ENCODE results near the gene UPF3A.
"Not testable (repeated sequence)": the region's sequence is repeated elsewhere in the genome, so short reads cannot be mapped to it uniquely, and the experiment has no call there.

UPF3A gene

GRCh38 chr13:114281351-114282040 lies at the start of gene UPF3A:
TSS of gene UPF3A (plus strand) at chr13:114281601. CDS start at chr13:114281640, 39 bp downstream.
- no peak for FAIRE-seq

GRCh38 chr13:114231886-114232285 lies 49.5 kb upstream of the UPF3A start:
- FAIRE-seq (no peak), DNase-seq (ENCODE audit: low spot score) (no peak)

More at GRCh38 chr13:114281351-114282040, at the start of gene UPF3A:
- DNase-seq (ENCODE audit: low spot score), result peak; percentile 72

GRCh38 chr13:114234266-114234644 lies 47.1 kb upstream of the UPF3A start:
- DNase-seq (ENCODE audit: low spot score) (no peak), FAIRE-seq (no peak)

GRCh38 chr13:114234645-114235421 lies 46.6 kb upstream of the UPF3A start, which contains the start of gene CDC16:
TSS of gene CDC16 (plus strand) at chr13:114234897. CDS start at chr13:114235085, 188 bp downstream.
- peak; percentile 74 for DNase-seq (ENCODE audit: low spot score)
- no peak for FAIRE-seq

GRCh38 chr13:114235697-114236096 lies 45.7 kb upstream of the UPF3A start:
- FAIRE-seq (no peak), DNase-seq (ENCODE audit: low spot score) (no peak)

GRCh38 chr13:114236227-114236626 lies 45.2 kb upstream of the UPF3A start:
- FAIRE-seq, result no peak
- DNase-seq (ENCODE audit: low spot score), result no peak

- DNase-seq (ENCODE audit: low spot score) (no peak), FAIRE-seq (no peak)
These were observed 43.8 kb upstream of the UPF3A start for GRCh38 chr13:114237415-114238112.

- DNase-seq (ENCODE audit: low spot score) (no peak), FAIRE-seq (no peak)
These were observed 39.5 kb upstream of the UPF3A start for GRCh38 chr13:114241918-114242317.

GRCh38 chr13:114243971-114244370 lies 37.4 kb upstream of the UPF3A start:
- FAIRE-seq (no peak), DNase-seq (ENCODE audit: low spot score) (no peak)

GRCh38 chr13:114244637-114245036 lies 36.8 kb upstream of the UPF3A start:
- FAIRE-seq (no peak), DNase-seq (ENCODE audit: low spot score) (no peak)

- no peak for FAIRE-seq
- DNase-seq (ENCODE audit: low spot score), result no peak
These were observed 33.4 kb upstream of the UPF3A start for GRCh38 chr13:114248011-114248410.

- FAIRE-seq (no peak), DNase-seq (ENCODE audit: low spot score) (no peak)
These were observed 32.3 kb upstream of the UPF3A start for GRCh38 chr13:114249077-114249476.

GRCh38 chr13:114251639-114252440 lies 29.6 kb upstream of the UPF3A start:
- FAIRE-seq; DNase-seq (ENCODE audit: low spot score): not testable (repeated sequence)

- no peak for FAIRE-seq
- no peak for DNase-seq (ENCODE audit: low spot score)
These were observed 24.9 kb upstream of the UPF3A start for GRCh38 chr13:114256547-114256946.

- FAIRE-seq, result no peak
- DNase-seq (ENCODE audit: low spot score), result no peak
These were observed 24.4 kb upstream of the UPF3A start for GRCh38 chr13:114257014-114257413.

- no peak for FAIRE-seq
These were observed 22.8 kb upstream of the UPF3A start for GRCh38 chr13:114258589-114258988.

GRCh38 chr13:114259374-114259773 lies 22.0 kb upstream of the UPF3A start:
- no peak for DNase-seq (ENCODE audit: low spot score)
- FAIRE-seq, result no peak

More at GRCh38 chr13:114258589-114258988, 22.8 kb upstream of the UPF3A start:
- DNase-seq (ENCODE audit: low spot score), result no peak

GRCh38 chr13:114259974-114260373 lies 21.4 kb upstream of the UPF3A start:
- FAIRE-seq, result no peak
- DNase-seq (ENCODE audit: low spot score), result no peak

- FAIRE-seq (no peak), DNase-seq (ENCODE audit: low spot score) (no peak)
These were observed 20.6 kb upstream of the UPF3A start for GRCh38 chr13:114260814-114261213.

- no peak for DNase-seq (ENCODE audit: low spot score)
- no peak for FAIRE-seq
These were observed 20.0 kb upstream of the UPF3A start for GRCh38 chr13:114261328-114261965.

GRCh38 chr13:114263578-114263977 lies 17.8 kb upstream of the UPF3A start:
- DNase-seq (ENCODE audit: low spot score) (no peak), FAIRE-seq (no peak)

Measured in RCC 7860 (cell line).